Stimulated activated CD8-positive, alpha-beta memory T cell treated with anti-CD3 and anti-CD28 coated beads, Interleukin-4, amount 100 ng/mL, for 48 hours (primary cell): ENCODE measurements around the gene NUP210.

Experiments used
- DNase-seq: peaks from one replicate; pipeline ENCODE4 v3.0.0-alpha.2; 2020

Gene NUP210

DNA sequence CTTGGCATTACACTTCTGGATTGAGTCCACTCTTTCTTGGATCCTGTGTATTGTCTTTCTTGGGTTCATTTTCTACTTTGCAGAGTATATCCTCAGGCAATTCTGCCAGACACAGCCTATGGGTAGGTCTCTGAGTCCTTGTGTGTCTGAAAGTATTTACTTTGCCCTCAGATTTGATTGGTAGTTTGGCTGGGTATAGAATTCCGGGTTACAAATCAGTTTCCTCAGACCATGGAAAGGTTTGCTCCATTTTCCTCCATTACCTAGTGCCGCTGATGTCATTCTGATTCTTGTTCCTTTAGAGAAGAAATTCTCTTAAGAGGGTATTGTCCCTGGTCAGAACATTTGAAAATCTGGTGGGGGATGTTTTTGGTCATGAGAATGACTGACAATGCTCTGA, 133.2 kb downstream of the NUP210 start:
- DNase-seq = no peak

- no peak for DNase-seq
Observed at GRCh38 chr3:13285007-13285567, 135.0 kb downstream of the NUP210 start.

DNA sequence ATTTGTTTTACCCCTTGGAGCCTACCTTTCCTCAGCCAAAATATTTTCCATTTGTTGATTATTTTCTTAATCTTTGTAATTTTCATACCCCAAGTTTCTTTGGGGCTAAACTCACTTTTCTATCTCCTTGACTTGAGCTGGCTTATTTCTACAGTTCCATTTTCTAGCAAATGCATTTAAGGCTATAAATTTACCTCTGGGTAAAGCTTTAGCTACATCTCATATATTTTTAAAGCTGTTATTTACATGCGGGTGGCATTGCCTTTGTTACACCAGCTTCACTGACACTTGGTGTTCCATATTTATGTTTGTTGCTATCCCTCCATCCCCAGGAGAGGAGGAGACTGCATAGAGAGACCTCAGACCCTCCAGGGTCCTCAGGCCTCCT, 136.3 kb downstream of the NUP210 start:
- DNase-seq = no peak

GRCh38 chr3:13282986-13283876, 136.9 kb downstream of the NUP210 start:
- DNase-seq = peak; percentile 42

DNA sequence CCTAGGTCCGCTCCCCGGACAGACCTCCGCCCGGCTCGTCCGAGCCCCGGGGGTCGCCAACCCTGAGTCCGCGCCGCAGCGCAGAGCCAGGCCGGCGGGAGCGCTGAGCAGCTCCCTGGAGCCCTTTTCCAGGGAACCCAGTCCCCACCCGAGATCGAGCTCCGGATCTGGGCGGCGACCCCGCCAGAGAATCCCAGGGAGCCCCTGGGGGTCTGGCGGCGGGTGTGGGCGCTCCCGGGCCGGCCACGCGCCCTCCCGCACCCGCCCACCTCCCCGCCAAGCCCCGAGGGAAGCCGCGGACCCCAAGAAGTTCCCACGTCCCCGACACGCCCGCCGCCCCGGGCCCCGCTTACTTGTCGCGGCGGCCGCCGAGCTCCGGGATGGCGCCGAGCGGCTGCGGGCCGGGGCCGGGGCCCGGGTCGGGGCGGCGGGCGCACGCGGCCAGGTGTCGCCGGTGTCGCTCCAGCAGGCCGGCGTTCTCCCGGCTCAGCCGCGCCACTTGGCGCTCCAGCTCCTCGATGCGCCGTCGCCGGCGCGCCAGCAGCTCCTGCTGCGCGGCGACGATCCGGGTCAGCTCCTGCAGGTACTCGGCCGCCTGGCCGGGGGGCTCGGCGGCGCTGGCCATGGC, 137.7 kb downstream of the NUP210 start:
- no peak for DNase-seq

- DNase-seq = no peak
Observed at GRCh38 chr3:13281507-13282357, 138.4 kb downstream of the NUP210 start.

DNA sequence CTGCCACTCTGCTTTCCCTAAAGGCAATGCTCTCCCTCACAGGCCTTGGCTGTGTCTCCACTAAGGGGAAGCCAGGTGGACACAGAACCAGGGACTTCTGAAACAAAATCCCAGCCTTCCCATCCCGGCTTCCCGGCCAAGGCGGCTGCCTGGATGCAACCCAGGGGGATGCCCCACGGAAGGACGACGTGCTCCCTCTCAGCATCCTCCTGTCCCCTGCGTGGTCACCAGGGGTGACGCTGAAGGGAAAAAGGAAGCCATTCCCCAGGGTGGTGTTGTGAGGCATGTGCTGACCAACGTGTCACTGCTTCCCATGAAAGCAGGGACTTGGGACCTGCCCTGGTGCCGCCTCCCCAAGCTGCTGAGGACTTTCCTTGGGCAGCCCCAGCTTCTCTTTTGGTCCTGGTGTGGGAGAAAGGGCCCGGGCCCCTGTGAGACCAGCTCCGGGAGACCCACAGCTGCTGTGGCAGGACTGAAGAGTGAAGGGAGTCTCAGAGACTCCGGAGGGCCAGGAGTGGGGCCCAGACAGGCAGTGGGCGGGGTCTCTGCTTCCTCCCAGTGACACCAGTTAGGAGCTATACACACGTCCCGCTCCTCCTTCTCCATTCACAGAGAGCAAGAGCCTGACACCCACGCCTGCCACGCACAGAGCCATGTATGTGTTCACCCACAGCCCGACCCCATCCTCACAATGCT, 139.2 kb downstream of the NUP210 start:
- DNase-seq = no peak

DNA sequence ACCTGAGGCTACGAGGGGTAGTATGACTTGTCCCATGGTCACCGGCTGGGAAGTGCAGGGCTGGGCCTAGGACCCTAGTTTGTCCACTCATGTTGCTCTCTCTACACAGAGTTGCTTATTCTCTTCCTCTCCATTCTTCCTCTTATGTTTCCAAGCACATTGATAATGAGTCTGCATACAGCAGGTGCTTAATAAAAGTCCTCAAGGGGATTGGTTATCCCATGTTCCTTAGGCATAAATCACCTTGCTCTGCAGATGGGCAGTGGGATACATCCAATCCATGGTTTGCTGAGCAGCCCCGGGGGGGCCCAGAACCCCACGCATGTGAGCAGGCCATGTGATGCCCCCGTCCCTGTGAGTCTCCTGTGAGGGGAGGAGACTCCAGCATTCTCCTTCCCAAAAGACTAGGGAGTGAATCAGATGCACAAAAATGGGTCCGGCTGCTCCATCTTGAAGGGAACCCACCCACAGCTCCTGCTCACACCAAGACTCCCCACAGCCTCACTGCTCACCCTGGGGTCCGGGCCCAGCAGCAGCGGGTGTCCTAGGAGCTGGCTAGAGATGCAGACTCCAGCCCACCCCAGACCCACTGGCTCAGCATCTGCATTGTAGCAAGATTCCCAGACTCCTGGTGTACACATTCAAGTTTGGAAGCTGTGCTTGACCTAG, 139.9 kb downstream of the NUP210 start:
- no peak for DNase-seq

- DNase-seq = no peak
Observed at GRCh38 chr3:13279532-13279910, 140.6 kb downstream of the NUP210 start.

DNA sequence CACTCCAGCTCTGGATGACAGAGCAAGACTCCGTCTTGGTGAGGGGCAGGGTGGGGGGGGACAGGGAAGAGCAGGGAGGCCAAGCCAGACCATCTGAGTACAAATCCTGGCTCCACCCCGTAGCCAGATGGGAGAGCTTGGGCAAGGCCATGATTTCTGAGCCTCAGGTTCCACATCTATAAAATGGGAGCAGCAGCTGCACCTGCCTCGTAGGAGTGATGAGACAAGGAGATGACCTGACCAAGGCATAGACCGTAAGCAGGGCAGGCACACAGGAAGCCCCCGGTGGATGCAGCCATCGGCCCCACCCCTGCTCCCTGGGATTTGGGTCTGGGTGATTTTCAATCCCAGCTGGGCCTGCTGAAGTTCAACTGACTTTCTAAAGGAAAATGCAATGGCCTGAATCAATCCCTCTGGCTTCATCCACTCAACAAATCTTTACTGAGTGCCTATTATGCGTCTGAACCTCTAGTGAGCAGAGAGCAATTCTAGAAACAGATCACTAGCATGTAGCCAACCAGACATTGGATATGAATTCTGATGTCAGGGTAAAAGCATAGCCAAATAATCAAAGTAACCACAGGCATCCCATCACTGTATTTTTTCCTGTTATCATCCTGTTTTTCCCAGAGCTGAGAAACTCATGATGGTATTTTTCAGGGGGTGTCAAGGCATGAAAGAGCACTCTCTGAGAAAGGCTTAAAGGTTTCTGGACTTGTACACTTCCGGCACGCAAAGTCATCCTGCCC, 141.2 kb downstream of the NUP210 start:
- DNase-seq = no peak

DNA sequence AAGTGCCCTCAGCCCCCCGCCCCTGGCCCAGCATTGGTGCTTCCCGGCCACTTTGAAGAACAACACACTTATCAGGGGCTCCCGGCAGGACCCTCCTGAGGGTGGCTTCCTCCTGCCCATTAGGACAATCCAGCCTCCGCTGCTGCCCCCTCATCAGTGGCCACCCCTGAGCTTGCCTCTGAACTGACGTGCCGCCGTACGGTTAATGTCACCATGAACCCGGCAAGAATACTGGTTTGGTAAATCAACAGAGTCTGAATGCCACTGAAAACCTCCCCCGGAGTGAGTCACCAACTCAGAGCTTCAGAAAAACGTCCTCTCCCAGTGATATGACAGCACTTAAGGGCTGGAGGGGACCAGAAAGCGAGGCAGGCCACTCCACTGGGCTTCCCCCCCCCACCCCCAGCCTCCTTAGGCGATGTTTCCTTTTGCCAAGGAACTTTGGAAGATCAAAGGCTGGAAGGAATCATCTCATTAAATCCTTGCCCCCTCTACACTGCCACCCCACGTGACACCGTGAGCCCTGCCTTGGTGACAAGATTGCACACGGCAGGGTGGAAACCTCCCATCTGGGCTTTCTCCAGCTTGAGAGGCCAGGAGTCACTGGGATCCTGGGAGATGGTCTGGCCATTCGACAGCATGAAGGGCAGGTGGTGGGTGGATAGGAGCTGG, 142.1 kb downstream of the NUP210 start:
- DNase-seq = peak; percentile 31

GRCh38 chr3:13277196-13277813, 142.8 kb downstream of the NUP210 start:
- no peak for DNase-seq

DNA sequence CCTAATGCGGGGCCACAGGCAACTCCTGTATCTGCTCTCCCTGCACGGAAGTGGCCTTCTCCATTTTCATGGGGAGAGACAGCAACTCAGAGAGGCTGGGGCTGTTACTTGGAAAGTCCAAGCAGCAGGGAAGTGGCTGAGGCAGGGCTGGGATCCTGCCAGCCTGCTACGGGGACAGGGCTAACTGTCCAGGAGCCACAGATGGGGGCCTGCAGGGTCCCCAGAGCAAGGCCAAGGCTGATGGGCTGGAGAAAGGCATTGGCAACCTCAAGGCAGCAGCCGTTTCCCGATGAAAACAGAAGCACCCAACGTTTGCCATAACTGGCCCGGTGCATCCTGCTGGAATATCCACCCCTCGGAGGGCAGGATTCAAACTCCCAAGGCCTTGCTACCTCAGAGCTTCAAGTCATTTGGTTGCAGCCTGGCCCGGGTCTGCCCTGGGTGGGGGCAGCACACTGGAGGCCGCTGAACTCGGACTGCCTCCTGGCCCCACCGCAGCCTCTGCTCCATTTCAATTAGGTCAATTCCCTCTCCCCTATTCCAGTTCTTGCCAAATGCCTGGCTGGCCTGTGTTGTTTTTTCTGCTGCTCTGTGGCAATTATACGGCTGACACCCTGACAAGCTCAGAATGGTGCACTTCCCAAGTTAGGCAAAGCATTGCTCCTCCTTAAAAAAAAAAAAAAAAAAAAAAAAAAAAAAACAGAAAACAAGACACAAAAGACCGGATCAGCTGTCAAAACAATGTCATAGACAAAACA, 143.5 kb downstream of the NUP210 start:
- DNase-seq = no peak

GRCh38 chr3:13275376-13276005, 144.6 kb downstream of the NUP210 start:
- DNase-seq = no peak

DNA sequence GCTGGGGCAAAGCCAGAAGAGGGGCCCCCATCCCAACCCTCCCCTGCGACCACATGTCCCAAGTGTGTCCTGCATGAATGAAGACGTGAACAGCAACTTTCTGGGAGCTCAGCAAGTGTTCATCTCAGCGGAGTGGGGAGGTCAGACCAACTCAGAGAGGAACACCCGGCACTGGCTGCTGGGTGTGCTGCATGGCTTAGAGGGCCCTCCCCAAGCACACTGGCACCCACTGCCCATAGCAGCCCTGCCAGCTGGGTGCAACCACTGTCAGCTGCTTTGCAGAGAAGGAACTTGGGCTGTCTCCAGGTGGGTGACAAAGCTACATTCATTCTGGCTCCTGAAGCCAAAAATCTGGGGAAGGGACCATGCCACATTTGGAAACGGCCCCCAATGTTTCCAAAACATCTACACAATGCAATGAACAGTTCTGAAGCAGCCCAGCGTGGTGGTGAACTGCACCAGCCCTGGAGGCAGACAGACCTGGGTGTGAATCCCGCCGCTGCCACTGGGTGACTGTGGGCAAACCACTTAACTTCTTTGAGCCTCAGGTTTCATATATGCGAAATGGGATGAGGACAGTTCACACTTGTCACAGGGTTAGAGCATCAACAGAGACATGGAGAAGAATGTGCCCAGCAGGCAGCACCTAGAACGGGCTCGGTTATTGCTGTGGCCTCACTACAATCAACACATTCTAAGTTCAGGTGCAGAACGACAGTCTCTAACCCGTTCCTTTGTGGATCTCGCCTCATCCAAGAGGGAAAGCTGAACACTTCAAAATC, 145.4 kb downstream of the NUP210 start:
- no peak for DNase-seq

GRCh38 chr3:13274125-13274524, 146.0 kb downstream of the NUP210 start:
- no peak for DNase-seq

DNA sequence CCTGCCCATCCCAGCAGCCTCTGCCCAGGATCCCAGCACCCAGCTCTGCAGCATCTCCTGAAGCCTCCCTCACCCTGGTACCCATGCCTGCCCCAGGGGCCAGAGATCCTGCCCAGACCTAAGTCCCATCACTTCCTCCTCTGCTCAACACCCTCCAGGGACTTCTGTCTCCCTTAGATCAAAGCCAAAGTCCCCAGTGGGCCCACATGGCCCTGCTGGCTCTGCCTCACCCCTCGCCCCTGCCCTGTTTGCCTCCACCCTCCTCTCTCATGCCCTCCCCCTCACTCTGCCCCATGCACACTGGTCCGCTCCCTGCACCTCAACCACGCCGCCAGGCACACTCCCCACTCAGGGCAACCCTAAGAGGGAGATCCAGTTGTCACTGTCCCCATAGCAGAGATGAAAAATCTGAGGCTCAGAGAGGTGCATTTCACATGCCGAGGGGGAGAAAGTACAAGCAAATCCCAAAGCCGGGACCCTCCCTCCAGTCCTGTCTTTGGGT, 146.5 kb downstream of the NUP210 start:
- DNase-seq = no peak
